CD4-positive, alpha-beta T cell treated with Interleukin-4 for 4 hours (primary cell): ENCODE measurements around the gene PER1.
"Not testable (repeated sequence)": the region's sequence is repeated elsewhere in the genome, so short reads cannot be mapped to it uniquely, and the experiment has no call there.

Experiments
- DNase-seq: peaks from one replicate; pipeline ENCODE4 v3.0.0-alpha.2; 2020

PER1 gene

DNA sequence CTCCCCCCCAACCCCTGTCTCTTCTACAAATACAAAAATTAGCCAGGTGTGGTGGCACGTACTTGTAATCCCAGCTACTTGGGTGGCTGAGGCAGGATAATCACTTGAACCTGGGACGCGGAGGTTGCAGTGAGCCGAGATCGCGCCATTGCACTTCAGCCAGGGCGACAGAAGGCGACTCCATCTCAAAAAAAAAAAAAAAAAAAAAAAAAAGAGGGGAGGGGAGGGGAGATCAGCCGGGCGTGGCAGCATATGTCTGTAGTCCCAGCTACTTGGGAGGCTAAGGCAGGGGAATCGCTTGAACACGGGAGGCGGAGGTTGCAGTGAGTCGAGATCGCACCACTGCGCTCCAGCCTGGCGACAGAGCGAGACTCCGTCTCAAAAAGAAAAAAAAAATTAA is 18.0 kb upstream of the PER1 start:
- DNase-seq = not testable (repeated sequence)

DNA sequence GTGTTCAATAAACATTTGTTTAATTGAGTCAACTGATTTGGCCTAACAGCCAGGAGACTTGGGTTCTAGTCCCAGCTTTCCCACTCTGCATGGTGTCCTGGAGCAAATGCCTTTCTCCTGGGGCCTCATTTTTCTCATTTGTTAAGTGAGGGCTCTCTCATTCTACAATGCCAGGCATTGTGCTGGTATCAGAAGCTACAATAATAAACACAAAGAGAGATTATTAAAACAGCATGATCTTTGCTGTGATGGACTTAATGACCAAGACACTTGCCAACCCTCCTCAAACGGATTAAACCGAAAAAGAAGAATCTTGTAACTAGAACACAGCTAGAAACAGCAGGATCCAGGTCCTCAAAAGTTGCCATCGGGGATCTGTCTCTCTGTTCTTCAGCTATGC is 15.3 kb upstream of the PER1 start:
- no peak for DNase-seq

DNA sequence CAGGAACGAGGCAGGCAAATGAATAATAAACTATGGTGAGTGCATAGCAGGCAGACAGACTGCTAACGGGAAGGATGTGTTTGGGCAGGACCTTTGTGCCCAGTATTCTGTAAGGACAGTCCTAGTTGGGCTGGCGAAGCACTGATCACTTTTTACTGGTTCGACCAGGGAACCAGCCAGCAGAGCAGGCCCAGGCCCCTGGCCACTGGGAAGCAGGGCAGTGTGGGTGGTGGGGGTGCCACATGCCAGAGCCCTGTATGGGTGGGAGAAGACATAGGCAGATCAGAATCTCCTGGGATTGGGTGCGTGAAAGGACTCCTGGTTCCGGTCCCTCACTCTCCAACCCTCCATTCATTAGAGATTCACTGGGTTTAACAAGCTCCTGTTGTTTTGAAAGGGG is 14.5 kb upstream of the PER1 start:
- no peak for DNase-seq

DNA sequence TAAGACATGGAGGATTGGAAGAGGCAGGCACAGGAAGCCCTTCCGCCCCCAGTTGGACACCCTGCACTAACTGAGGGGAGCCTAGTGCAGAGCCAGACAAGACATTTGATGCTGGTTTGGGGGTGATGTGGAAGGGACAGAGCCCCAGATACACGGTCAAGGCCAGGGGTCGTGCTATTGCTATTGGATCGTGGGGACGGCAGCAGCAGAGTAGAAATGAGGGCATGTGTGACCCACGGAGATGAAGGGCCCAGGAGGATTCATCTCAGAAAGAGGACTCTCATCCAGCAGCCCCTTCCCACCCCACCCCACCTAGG is 12.6 kb upstream of the PER1 start:
- DNase-seq = no peak

GRCh38 chr17:8163978-8164814 is 12.0 kb upstream of the PER1 start:
- DNase-seq = peak; percentile 79

GRCh38 chr17:8162997-8163977 is 11.1 kb upstream of the PER1 start:
- DNase-seq = no peak

DNA sequence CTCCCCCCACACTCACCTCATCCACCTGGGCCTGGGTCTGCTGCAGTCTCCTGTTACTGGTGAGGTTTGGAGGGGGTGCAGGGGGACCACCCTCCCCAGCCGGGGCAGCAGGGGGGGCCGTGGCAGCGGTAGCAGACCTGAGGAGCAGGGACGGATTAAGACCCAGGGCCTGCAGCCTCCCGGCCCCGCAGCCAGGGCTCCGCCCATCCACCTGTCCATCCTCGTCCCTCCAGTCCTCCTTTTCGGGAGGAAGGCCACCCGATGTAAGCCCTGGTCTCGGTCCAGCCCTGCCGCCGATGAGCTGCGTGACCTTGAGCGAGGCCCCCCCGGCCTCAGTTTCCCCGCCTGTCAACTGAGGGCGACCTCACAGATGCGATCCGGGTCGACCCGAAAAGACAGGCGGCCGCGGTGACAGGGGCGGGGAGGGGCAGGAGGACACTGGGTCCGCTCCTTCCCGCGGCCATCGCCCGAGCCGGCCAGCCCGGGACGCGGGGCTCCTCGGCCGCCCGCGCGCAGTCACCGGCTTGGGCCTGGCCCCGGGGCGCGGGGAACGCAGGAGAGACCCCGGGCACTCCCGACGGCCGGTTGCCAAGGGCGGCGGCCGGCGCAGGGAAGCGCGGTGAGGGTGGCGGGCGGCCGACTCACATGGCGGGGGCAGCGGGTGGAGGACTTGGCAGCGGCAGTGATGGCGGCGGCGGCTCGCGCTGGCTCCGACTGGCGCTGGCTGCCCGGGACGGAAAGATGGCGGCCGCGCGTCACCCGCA is 10.2 kb upstream of the PER1 start, which contains the start of gene VAMP2:
TSS of gene VAMP2 (minus strand) at position 716 of the 764 bp plus-strand sequence. CDS start at position 647, 69 bp downstream.
- peak; percentile 75 for DNase-seq

DNA sequence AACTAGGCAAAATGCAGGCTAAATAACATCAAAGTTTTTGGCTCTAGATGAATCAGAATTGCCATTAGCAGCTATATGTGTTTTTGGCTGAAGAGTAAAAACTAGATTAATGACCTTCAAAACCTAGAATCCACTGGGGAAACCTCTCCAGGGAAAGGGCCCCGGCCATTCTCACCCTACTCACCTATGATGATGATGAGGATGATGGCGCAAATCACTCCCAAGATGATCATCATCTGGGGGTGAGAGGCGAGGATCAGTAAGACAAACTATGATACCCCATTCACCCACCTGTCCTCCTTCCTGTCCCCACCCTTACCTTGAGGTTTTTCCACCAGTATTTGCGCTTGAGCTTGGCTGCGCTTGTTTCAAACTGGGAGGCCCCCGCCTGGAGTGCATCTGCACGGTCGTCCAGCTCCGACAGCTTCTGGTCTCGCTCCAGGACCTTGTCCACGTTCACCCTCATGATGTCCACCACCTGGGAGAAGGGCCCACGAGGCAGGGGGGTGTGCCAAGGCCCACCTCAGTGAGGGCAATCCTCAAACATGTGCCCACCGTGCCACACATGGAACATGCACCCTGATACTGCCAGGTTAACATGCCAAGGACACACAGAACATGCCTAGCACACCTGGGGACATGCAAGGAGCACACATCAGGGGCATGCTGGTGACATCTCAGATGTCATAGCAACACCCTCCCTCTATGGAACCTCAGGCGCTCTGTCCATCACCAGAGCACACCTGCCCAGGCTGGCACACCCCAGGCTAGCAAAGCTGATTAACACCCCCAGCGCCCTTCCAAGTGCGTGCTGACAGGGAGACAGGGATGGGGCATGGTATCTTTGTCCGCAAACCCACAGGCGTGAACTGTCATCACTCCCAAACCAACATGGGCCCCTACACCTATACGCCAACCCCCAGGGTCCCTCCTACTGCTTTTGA is 9.4 kb upstream of the PER1 start:
- DNase-seq = no peak

DNA sequence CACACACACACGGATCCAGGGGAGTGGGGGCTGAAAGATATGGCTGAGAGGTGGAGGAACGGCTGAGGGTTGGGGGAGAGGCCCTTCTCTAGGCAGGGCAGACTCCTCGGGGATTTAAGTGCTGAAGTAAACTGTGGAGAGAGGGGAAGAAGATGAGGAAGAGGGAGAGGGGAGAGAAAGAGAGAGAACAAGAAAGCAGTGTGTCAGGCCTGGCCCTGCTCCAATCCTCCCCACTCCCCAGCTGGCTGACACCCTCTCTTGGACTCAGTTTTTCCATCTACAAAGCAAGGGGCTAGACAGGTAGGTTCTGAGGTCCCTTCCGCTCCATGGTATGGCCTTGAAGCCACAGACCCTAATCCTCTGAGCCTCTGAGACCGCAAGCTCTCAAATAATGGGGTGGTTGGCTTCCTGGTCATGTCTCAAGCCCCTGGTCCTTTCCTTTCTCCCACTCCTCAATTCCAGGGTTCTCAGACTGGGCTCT is 8.6 kb upstream of the PER1 start:
- DNase-seq = no peak

DNA sequence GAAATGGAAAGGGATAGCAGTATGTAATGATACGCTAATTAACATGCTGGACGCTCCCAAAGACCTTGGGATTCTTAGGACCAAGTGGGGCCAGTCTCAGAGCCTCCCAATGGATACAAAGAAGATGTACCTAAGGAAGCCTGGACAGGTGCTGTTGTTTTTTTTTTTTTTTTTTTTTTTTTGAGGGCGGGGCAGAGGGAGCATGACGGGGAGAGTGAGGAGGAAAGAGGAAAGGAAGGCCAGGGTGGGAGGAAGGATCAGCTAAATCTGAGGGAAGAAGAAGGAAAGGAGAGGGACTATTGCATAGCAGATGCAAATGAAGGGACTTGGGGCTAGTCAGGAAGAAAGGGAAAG is 8.0 kb upstream of the PER1 start:
- DNase-seq = no peak

- no peak for DNase-seq
Observed at GRCh38 chr17:8159459-8160223, 7.4 kb upstream of the PER1 start.

GRCh38 chr17:8159032-8159400 is 6.8 kb upstream of the PER1 start:
- DNase-seq = no peak

DNA sequence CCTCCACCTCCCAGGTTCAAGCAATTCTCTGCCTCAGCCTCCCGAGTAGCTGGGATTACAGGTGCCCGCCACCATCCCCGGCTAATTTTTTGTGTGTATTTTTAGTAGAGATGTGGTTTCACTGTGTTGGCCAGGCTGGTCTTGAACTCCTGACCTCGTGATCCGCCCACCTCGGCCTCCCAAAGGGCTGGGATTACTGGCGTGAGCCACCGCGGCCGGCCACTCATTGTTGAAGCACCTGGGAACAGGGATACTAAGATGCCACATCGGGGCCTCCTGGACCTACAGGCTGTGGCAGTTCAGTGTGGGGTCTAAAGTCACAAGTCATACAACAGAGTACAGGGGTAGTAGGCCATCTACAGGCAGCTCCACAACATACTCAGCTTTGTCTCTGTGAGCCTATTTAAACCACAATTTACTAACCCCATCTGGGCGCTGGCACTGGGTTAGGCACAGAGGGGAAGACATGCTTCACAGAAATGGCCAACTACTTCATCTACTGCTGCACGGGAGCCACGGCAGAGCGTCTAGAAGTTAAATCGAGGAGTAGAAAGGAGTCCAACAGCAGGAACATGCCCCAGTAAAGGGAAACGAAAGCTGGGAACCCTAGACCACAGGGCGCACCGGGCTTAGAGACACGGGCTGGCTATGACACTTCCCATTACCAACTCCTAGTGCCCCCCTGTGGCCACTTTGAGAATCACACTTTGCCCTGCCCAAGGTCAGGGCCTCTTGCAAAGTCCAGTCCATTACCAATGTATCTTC is 6.2 kb upstream of the PER1 start:
- DNase-seq = peak; percentile 87

DNA sequence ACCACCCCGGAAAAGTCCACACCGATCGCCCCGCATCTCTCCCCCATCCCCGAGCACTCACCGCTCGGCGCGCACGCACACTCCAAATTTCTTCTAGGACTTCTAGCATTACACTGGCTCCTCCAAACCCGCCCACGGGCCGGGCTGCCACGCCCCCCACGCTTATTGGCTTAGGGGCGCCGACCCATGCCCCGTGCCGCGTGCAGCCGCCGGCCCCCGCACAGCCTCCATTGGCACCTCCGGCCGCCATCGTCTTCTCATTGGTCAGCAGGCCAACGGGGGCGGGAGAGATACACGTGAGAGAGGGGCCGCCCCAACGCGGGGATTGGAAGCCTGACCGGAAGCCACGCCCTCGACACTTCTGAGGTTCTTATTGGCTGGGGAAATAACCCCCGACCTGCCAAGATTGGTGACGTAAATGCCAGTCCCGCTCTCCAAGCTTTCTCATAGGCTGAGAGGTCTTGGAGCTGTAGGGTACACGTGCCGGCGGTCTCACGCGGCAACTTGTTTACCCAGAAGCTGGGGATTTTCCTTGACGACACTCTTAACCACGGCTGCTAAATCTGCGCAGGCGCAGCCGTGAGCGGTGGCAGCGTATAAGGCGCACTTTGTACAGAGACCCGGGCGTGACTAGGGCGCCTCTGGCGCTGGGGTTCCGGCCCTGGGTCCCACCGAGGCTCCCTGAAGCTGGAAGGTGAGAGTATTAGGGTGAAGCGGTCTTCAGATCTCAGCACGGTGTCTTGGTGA is 4.2 kb upstream of the PER1 start:
- peak; percentile 100 for DNase-seq

GRCh38 chr17:8155996-8156245 is 3.7 kb upstream of the PER1 start:
- no peak for DNase-seq

- DNase-seq = no peak
Observed at GRCh38 chr17:8155231-8155995, 3.2 kb upstream of the PER1 start.

- DNase-seq = no peak
Observed at GRCh38 chr17:8154608-8155155, 2.5 kb upstream of the PER1 start.

GRCh38 chr17:8153957-8154607 is 1.9 kb upstream of the PER1 start:
- peak; percentile 79 for DNase-seq
